Fibroblast of skin of scalp (primary cell): Measurements from ENCODE around the gene PPP1R3C.

Experiments used
- DNase-seq: peaks from one replicate; pipeline ENCODE4 v3.0.0-alpha.2; 2013

PPP1R3C gene

DNA sequence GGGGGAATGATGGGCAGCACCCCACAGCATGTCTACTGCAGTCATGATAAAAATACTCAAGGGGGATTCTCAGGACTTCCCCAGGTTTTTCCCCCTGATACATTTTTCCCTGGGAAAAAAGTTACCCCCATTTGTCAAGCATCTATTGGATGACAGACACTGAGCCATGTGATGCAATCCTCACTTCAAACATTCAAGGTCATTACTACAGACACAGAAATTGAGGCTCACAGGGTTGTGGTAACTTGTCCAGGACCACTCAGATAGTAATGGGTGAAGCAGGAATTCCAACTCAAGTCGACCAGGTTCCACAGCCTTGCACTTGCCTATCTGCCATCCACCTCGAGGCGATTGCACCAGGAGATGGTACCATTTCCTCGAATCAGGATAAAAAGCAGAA is 31.7 kb downstream of the PPP1R3C start:
- no peak for DNase-seq

- peak; percentile 81 for DNase-seq
These were observed 34.5 kb downstream of the PPP1R3C start for GRCh38 chr10:91598211-91598977.

DNA sequence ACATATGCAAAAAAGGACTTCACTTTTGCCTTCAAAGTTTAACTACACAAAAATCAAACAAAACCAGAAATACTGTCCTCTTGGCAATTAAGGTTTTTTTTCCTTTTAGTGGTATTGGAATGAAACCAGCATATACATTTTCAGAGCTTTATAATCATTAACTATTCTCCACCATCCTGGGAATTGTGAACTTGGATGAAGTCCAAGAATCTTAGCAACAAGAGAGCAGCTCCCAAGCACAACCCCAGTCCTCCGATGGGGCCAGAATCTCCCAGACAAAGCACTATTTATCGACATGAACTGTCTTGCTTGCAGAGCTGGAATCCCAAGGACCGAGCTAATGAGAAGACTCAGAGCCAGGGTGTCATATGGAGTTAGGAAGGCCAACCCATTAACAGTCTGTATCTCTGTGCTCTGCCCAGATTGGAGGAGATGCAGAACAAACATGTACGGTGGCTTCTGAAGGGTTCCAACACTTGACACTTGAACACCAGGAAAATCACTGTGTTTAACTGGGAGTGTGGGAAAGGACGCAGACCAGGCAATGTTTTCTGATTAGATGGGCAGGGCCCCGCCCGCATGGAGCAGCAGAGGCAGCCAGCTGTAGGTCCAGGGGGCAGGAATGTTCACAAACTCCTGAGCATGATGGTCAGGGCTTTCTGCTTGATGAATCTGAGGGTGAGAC is 35.5 kb downstream of the PPP1R3C start:
- peak; percentile 89 for DNase-seq

GRCh38 chr10:91596825-91597196 is 36.1 kb downstream of the PPP1R3C start:
- peak; percentile 87 for DNase-seq

- DNase-seq = no peak
These were observed 39.0 kb downstream of the PPP1R3C start for GRCh38 chr10:91593834-91594233.

DNA sequence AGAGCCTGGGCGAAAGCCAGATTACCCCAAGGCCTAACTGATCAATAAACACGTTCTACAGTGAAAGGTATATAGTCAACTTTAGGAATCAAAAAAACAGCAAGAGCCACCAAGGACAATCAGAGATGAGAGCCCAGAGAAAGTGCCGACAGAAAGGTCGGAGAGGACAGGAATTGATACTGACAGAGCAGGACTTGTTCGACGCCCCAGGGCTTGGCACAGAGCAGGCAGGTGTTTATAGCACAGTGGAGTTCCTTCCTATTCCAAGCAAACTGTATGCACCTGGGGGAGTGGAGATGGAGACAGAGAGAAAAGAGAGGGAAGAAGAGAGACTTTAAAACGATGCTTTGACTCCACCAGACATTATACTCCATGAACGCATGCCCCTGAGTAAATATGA is 39.5 kb downstream of the PPP1R3C start:
- no peak for DNase-seq

DNA sequence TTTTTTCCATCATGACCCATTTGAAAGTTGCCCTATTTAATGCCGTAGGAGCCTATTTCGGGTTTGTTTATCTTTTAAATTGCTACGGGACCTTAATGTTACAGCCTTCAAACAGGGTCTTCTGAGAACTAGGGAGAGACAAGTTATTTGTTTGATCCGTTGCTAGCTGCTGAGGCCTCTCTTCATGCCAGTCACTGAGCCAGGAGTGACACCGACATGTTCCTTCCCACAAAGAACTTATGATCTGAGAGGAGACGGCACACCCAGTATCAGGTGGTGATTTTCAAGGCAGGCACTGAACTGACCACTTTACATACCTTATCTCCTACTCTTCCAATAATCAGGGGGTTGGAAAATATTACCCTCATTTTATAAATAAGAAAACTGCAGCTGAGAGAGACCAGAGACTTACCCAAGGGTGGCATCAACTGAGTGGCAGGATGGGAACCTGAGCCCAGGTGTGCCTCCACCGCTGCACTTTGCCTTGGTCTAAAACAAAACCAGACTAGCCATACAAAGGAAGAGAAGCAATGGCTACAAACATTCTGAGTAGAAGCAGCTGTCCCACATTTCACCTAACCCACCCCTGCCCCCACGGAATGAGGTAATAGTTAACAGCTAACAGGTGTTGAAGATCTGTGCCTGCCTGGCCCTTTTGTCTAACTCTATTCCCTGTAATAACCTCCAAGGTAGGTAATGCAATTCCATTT is 40.5 kb downstream of the PPP1R3C start:
- DNase-seq = no peak

GRCh38 chr10:91591797-91592174 is 41.1 kb downstream of the PPP1R3C start:
- DNase-seq = no peak

DNA sequence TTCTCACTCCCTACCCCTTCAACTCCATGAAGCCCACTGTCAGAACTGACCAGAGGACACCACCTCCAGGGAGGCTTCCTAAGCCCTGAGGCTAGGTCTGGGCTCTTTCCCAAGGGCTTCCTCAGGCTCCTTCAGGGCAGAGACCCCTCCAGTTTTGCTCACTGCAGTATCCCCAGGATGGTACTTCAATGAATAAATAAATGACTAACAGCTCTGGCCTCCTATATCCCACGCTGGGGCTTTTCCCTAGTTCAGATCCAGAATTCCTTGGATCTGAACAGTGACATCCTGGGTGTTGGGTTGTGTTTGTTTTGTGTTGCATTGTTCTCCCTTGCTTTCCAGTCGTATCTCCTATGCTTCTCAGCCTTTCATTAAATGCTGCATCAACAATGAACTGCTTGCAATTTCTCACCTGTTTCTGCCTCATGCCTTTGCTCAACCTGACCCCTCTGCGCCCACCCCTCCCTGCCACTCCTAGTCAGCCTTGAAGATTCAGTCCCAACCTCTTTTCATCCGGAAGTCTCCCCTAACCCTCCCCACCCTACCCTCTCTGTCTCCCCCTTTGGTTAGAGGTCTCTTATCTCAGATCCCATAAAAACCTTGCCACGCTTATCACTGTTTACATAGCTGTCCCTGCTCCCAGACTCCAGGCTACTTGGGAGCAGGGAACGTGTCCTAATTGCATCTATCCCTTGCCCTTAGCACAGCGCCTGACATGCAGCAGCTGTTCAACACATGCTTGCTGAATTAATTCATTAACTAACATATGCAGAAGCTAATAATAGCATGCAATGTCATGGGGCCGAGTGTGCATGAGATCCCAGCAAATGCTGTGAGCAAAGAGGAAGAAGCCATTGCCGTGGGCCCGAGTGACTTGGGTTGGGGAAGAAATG is 41.7 kb downstream of the PPP1R3C start:
- DNase-seq = peak; percentile 79

- peak; percentile 98 for DNase-seq
These were observed 42.5 kb downstream of the PPP1R3C start for GRCh38 chr10:91590142-91590903.

- DNase-seq = no peak
These were observed 43.2 kb downstream of the PPP1R3C start for GRCh38 chr10:91589658-91590035.

GRCh38 chr10:91589015-91589657 is 43.7 kb downstream of the PPP1R3C start:
- DNase-seq = peak; percentile 89

DNA sequence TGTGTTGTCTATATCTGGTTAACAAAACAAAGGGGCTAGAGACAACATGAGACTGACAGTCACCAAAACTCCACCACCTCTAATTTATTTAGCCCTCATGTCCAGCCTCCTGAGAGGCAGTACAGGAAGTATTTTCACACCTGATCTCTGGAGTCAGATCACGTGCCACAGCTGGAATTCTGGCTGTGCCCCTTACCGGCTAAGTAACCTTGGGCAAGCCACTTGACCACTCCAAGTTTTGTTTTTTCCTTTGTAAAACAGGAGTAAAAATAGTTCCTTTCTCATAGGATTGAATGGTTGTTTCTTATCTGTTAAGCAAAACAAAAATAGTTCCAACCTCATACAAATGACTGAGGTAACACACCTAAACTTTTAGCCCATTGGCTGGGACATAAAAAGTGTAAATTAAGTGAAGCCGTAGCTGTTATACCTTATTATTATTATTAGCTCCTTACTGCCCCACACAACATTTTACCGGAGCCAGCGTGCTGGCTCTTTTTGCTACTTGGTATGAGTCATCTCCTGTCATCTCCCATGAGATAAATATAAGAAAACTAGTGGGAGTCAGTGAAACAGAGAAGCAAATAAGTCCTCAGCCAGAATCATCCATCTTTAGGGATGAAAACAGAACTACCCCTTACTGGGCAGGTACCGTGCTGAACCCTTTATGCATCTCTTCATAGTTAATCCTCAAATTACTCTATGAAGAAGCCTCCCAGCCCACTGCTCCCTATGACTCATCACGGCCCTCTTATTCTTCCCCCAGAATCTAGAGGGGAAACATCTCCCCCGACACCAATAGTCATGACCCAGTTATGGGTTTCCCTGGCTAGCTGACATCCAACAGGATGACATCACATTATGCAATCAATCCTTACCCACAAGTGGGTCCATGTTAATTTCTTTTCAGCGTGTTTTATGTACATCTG is 44.9 kb downstream of the PPP1R3C start:
- peak; percentile 84 for DNase-seq

GRCh38 chr10:91582153-91582554 is 50.7 kb downstream of the PPP1R3C start:
- no peak for DNase-seq

DNA sequence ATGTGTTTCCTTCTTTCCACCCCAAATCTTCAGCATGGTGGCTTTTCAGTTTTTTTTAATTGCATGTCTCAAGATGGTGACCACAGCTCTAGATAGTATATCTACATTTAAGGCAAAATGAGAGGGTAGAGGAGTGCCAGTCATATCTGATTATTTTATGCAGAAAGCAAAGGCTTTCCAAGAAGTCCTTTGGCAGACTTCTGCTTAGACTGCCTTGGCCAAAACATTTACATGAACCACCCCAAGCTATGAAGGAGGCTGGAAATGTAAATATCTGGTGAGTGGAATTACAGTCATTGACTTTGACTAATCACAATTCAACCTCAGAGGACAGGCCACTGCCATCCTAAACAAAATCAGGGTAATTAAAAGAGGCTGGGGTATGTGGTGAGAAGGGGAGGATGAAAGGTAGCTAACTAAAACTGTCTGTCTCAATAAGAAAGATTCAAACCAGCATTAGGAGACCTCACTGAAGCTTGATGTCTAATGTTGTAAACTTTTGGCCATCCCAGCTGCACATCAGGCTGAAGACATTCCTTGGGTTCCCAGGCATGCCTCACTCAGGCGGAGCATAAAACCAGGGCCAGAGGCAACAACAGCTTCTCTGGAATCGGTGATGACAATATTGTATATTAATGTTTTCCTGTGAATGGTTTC is 53.4 kb downstream of the PPP1R3C start:
- peak; percentile 85 for DNase-seq
